ENCODE data around the gene ADGRF5.

DNA sequence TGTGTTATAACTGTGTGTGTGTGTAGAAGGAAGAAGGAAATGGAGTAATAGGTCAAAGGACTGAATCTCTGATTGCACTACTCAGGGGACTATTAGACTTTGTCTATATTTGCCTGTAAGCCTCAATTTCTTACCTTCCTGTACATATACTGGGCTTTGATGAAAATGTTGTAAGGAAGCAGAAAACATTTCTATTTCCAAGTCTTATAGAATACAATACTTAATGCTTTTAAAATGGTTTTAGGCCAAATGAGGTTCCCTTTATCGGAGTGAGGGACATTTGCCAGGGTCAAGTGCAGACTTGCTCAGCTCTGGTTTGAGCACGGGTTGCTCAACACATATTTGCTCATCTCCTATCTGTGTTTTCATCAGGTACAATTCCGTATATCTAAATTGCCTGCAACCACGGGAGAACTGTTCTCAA lies 100.3 kb downstream of the ADGRF5 start:
- no peak for TF ChIP-seq POLR2A (IDR thresholded peaks at IDR 0.05; ENCODE audit: low read length)
- no peak for TF ChIP-seq GATA1 (IDR thresholded peaks at IDR 0.05; ENCODE audit: low read depth, low read length)

Data from erythroblast (primary cell).